ENCODE measurements around the gene GDI1. TPM values are rescaled to one million over a fixed set of nuclear protein-coding genes. Genes with fewer than 3 reads are reported as not detected.

The GDI1 gene
- total and polyA plus RNA-seq, 9 of the 15 experiments (the other 6 are each of a cell fraction or from before 2014, with no cell fraction given), result 0.97 to 82.6 (median 37.5) TPM

GRCh38 chrX:154484255-154485149, 47.5 kb downstream of the GDI1 start (continued):
- TF ChIP-seq PRPF4 (IDR thresholded peaks at IDR 0.05; ENCODE audit: insufficient read depth, low read depth, low read length, poor library complexity, severe bottlenecking) (no peak), BDP1 (IDR thresholded peaks at IDR 0.05; ENCODE audit: insufficient read depth, insufficient read length) (no peak), CBFB (CRISPR knock-in tag; IDR thresholded peaks at IDR 0.05) (no peak), DPF2 (IDR thresholded peaks at IDR 0.05) (peak; percentile 80), ZNF75A (CRISPR knock-in tag; IDR thresholded peaks at IDR 0.05) (no peak), PKNOX1 (IDR thresholded peaks at IDR 0.05) (peak; percentile 56; the same call in 1 of the 2 replicates), IRF9 (tag; IDR thresholded peaks at IDR 0.05) (no peak), GTF2F1 (IDR thresholded peaks at IDR 0.05; ENCODE audit: low read depth, low read length) (no peak), MNT (conservative IDR thresholded peaks at IDR 0.05) (peak in 1 of 2 experiments; percentile 52; a peak in 2 of 4 replicates), DEAF1 (CRISPR knock-in tag; IDR thresholded peaks at IDR 0.05) (no peak), NFIC (IDR thresholded peaks at IDR 0.05) (0 out of 2 replicates have a peak, but pooled peaks have one; percentile 28), BMI1 (IDR thresholded peaks at IDR 0.05; ENCODE audit: low read length) (no peak), YBX1 (IDR thresholded peaks at IDR 0.05) (no peak), MTF1 (CRISPR knock-in tag; IDR thresholded peaks at IDR 0.05; ENCODE audit: borderline replicate concordance) (no peak), ZNF695 (CRISPR knock-in tag; IDR thresholded peaks at IDR 0.05) (no peak), ZNF507 (tag; conservative IDR thresholded peaks at IDR 0.05) (no peak), NR2C2 (CRISPR knock-in tag; IDR thresholded peaks at IDR 0.05) (no peak), NR2C2 (tag; IDR thresholded peaks at IDR 0.05) (peak; percentile 66), CBFA2T3 (IDR thresholded peaks at IDR 0.05) (peak; percentile 50), ZNF668 (CRISPR knock-in tag; IDR thresholded peaks at IDR 0.05) (no peak), ZNF217 (CRISPR knock-in tag; IDR thresholded peaks at IDR 0.05) (no peak), ZBTB1 (CRISPR knock-in tag; IDR thresholded peaks at IDR 0.05; ENCODE audit: borderline replicate concordance, low read depth) (no peak)
- TF ChIP-seq, protein P1, sequence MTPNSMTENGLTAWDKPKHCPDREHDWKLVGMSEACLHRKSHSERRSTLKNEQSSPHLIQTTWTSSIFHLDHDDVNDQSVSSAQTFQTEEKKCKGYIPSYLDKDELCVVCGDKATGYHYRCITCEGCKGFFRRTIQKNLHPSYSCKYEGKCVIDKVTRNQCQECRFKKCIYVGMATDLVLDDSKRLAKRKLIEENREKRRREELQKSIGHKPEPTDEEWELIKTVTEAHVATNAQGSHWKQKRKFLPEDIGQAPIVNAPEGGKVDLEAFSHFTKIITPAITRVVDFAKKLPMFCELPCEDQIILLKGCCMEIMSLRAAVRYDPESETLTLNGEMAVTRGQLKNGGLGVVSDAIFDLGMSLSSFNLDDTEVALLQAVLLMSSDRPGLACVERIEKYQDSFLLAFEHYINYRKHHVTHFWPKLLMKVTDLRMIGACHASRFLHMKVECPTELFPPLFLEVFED (CRISPR knock-in tag; conservative IDR thresholded peaks at IDR 0.05), result no peak
